Ishikawa (cell line): ENCODE data around the gene PDIA5.

ENCODE experiments used
- CEBPB ChIP-seq: IDR thresholded peaks from 2 replicates; pipeline ENCODE4 v1.6.1; 2012
- CREB1 ChIP-seq: IDR thresholded peaks from 2 replicates; pipeline ENCODE4 v1.6.1; 2012; ENCODE audit warnings: low read depth
- EGR1 ChIP-seq: IDR thresholded peaks from 2 replicates; pipeline ENCODE4 v1.6.1; 2012
- EP300 ChIP-seq: IDR thresholded peaks from 2 replicates; pipeline ENCODE4 v1.6.1; 2012; ENCODE audit warnings: borderline replicate concordance
- FOXM1 ChIP-seq: IDR thresholded peaks from 2 replicates; pipeline ENCODE4 v1.6.1; 2012; ENCODE audit warnings: low read depth, borderline replicate concordance
- NFIC ChIP-seq: IDR thresholded peaks from 2 replicates; pipeline ENCODE4 v1.6.1; 2012
- RAD21 ChIP-seq: IDR thresholded peaks from 2 replicates; pipeline ENCODE4 v1.6.1; 2012; ENCODE audit warnings: low read depth
- TAF1 ChIP-seq: IDR thresholded peaks from 2 replicates; pipeline ENCODE4 v1.6.1; 2012; ENCODE audit warnings: low read depth, mild to moderate bottlenecking
- TCF12 ChIP-seq: IDR thresholded peaks from 2 replicates; pipeline ENCODE4 v1.6.1; 2012; ENCODE audit warnings: low read depth
- TEAD4 ChIP-seq: IDR thresholded peaks from 2 replicates; pipeline ENCODE4 v1.6.1; 2012
- YY1 ChIP-seq: IDR thresholded peaks from 2 replicates; pipeline ENCODE4 v1.6.1; 2012; ENCODE audit warnings: low read depth
- ZBTB7A ChIP-seq: IDR thresholded peaks from 2 replicates; pipeline ENCODE4 v1.6.1; 2012; ENCODE audit warnings: low read depth
- TF ChIP-seq, protein P1 (sequence below): IDR thresholded peaks from 2 replicates; pipeline ENCODE4 v1.6.1; 2012
- TF ChIP-seq, protein P2 (sequence below): IDR thresholded peaks from 2 replicates; pipeline ENCODE4 v1.6.1; 2012
- TF ChIP-seq, protein P3 (sequence below): IDR thresholded peaks from 2 replicates; pipeline ENCODE4 v1.6.1; 2012; ENCODE audit warnings: low read depth, mild to moderate bottlenecking

The PDIA5 gene

DNA sequence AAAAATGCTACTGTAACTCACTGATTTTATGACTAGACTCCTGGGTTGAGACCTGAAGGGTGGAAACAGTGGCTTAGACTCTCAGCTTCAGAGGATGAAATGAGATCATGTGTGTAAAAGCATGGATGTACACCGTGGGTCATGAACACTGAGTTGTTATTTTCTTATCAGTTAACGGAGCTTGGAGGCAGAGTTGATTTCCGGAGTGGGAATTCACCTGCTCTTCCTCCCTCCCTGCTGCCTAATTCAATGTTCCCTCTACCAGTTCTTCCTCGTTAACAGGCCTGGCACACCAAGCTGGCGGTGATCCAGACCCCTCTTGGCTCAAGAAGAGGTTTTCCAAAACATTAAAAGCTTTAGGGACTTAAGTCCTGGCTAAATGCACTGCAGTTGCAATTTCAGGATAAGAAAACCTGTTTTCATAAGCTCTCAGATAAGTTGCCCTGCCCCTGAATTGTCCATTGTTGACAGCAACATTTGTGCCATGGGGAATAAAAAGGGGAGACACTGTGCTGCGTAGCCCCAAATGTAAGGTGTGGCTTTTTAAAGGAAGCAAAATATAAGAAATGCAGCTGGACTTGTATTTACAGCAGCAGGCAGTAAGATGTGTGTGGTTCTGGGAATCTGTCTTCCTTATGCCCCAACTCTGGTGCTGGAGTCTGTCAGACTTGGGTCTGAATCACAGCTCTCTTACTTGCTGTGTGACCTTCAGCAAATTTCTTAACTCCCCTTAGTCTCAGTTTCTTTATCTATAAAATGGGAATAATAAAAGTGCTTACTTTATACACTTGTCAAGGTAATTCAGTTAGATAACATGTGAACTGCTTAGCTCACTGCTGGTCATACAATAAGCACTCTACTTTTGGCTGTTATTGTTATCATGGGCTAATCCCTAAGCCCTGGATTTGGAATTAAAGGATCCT lies 9.9 kb downstream of the PDIA5 start:
- no peak for TF ChIP-seq TEAD4
- 0 out of 2 replicates have a peak, but pooled peaks have one; percentile 34 for TF ChIP-seq NFIC

DNA sequence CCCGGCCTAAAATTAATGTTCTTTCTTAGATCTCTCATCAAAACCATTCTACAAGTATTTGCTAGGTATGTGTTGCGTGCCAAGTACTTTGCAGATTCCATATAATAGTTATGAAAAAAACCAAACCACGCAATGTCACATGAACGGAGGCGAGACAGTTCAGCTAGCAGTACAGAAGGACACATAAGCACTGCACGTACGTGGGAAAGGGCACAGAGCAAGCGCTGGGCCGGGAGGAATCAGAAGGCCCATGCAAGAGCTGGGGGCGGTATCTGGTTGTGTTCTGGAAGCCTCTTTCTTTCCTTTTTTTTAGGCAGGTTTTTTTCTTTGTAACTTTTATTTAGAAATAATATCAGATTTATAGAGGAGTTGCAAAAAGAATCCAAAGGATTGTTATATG lies 11.3 kb downstream of the PDIA5 start:
- TF ChIP-seq, protein P1, sequence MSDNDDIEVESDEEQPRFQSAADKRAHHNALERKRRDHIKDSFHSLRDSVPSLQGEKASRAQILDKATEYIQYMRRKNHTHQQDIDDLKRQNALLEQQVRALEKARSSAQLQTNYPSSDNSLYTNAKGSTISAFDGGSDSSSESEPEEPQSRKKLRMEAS, result no peak
- no peak for TF ChIP-seq YY1
- TF ChIP-seq CREB1, result no peak
- no peak for TF ChIP-seq TAF1
- TF ChIP-seq RAD21, result no peak
- TF ChIP-seq, protein P2, sequence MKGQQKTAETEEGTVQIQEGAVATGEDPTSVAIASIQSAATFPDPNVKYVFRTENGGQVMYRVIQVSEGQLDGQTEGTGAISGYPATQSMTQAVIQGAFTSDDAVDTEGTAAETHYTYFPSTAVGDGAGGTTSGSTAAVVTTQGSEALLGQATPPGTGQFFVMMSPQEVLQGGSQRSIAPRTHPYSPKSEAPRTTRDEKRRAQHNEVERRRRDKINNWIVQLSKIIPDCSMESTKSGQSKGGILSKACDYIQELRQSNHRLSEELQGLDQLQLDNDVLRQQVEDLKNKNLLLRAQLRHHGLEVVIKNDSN, result no peak
- TF ChIP-seq EGR1, result no peak
- no peak for TF ChIP-seq TEAD4
- TF ChIP-seq TCF12, result no peak
- no peak for TF ChIP-seq ZBTB7A
- TF ChIP-seq EP300, result no peak
- TF ChIP-seq NFIC, result no peak
- TF ChIP-seq, protein P3, sequence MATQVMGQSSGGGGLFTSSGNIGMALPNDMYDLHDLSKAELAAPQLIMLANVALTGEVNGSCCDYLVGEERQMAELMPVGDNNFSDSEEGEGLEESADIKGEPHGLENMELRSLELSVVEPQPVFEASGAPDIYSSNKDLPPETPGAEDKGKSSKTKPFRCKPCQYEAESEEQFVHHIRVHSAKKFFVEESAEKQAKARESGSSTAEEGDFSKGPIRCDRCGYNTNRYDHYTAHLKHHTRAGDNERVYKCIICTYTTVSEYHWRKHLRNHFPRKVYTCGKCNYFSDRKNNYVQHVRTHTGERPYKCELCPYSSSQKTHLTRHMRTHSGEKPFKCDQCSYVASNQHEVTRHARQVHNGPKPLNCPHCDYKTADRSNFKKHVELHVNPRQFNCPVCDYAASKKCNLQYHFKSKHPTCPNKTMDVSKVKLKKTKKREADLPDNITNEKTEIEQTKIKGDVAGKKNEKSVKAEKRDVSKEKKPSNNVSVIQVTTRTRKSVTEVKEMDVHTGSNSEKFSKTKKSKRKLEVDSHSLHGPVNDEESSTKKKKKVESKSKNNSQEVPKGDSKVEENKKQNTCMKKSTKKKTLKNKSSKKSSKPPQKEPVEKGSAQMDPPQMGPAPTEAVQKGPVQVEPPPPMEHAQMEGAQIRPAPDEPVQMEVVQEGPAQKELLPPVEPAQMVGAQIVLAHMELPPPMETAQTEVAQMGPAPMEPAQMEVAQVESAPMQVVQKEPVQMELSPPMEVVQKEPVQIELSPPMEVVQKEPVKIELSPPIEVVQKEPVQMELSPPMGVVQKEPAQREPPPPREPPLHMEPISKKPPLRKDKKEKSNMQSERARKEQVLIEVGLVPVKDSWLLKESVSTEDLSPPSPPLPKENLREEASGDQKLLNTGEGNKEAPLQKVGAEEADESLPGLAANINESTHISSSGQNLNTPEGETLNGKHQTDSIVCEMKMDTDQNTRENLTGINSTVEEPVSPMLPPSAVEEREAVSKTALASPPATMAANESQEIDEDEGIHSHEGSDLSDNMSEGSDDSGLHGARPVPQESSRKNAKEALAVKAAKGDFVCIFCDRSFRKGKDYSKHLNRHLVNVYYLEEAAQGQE, result no peak
- TF ChIP-seq CEBPB, result no peak
- TF ChIP-seq FOXM1, result no peak

DNA sequence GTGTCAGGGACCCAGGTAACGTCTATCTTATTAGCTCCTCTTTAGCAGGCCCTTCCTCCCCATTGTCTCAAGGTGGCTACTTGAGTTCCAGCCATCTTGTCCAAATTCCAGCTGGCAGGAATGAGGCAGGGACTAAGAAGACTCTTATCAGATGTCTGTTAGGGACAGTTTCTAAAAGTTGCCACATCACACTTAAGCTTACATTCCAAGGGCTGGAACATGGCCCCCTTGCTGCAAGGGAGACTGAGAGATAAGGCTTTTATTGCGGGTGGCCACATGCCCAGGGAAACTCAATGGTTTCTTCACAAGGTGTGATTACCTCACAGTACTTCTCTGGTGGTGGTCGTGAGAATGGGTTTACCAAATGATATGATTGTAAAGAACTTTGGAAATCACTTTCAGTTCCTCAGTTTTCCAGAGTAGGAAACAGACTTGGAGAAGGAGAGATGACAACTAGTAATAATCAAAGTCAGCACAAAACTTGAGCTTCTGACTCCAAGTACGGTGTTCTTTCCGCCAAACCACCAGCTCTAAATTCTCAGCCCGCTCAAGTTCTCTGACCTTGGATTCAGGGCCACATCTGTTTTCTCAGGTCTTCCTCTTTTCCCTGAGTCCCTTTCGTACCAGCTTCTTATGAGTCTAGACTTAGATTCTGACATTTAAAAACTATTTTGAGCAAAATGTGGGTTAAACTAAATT lies 14.2 kb downstream of the PDIA5 start:
- TF ChIP-seq ZBTB7A, result no peak
- TF ChIP-seq EP300, result no peak
- no peak for TF ChIP-seq CEBPB
- TF ChIP-seq YY1, result no peak
- TF ChIP-seq, protein P1, result no peak
- no peak for TF ChIP-seq TEAD4
- TF ChIP-seq EGR1, result no peak
- TF ChIP-seq RAD21, result no peak
- TF ChIP-seq FOXM1, result no peak
- TF ChIP-seq TCF12, result no peak
- TF ChIP-seq TAF1, result no peak

DNA sequence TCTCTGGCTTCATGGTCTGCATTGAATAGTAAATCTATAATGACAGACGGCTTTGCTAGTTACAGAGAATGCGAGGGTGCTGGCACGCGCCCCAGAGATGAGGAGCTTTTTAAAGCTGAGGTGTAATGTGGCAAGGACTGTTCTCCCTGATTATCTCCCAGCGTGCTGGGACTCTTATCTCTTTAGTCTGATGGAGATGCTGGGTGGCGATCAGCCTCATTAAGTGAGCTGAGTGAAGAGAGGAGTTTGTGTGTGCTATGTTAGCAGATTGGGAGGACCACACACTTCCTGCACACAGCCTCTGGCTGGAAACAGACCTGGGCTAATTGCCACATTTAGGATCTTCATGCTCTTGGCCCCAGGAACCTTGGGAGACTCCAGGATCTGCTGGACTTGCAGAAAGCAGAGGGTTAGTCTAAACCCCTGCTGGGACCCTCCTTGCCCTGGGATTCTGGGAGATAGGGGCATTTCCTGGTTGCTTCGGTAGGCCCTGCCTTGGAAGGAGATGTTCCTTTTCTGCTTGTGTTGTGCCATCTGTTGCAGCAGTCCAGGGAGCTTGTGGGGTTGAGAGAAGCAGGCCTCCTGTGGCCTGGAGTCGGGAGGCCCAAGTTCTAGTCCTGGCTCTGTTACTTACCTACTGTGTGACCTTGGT lies 15.0 kb downstream of the PDIA5 start:
- no peak for TF ChIP-seq TAF1
- no peak for TF ChIP-seq YY1
- no peak for TF ChIP-seq NFIC
- TF ChIP-seq, protein P1, result no peak
- TF ChIP-seq, protein P2, result no peak
- TF ChIP-seq RAD21, result no peak
- TF ChIP-seq ZBTB7A, result no peak
- TF ChIP-seq CREB1, result no peak
- TF ChIP-seq EGR1, result no peak
- no peak for TF ChIP-seq FOXM1
- TF ChIP-seq EP300, result no peak
- no peak for TF ChIP-seq TEAD4
- no peak for TF ChIP-seq CEBPB
- no peak for TF ChIP-seq TCF12
- TF ChIP-seq, protein P3, result no peak
